ENCODE measurements around the gene CLSTN2.

The CLSTN2 gene

DNA sequence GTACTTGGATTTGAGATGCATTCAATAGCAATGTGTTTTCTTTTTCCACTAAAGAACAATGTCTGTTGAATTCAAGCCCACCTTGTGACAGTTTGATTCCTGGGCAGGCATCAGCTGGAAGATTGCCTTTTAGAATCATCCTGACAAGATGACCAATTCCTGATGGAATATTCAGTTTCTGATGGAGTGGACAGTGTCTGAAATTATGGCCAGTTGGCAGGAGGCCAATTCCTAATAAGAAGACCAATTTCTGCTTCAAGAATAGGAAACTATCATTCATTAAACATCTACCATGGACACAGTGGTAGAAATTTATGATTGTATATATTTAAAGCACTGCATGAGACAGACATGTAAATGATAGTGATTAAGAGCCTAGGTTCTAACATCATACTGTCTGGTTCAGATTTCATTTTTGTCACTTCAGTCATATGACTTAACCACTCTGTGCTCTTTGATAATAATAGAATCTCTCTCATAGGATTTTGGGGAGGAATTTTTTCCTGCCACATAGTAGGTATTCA is 133.6 kb downstream of the CLSTN2 start:
- TF ChIP-seq, protein P1, sequence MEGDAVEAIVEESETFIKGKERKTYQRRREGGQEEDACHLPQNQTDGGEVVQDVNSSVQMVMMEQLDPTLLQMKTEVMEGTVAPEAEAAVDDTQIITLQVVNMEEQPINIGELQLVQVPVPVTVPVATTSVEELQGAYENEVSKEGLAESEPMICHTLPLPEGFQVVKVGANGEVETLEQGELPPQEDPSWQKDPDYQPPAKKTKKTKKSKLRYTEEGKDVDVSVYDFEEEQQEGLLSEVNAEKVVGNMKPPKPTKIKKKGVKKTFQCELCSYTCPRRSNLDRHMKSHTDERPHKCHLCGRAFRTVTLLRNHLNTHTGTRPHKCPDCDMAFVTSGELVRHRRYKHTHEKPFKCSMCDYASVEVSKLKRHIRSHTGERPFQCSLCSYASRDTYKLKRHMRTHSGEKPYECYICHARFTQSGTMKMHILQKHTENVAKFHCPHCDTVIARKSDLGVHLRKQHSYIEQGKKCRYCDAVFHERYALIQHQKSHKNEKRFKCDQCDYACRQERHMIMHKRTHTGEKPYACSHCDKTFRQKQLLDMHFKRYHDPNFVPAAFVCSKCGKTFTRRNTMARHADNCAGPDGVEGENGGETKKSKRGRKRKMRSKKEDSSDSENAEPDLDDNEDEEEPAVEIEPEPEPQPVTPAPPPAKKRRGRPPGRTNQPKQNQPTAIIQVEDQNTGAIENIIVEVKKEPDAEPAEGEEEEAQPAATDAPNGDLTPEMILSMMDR (IDR thresholded peaks at IDR 0.05; ENCODE audit: low read depth, low read length): no peak
- no peak for DNase-seq (ENCODE audit: extremely low read depth, low read depth)

DNA sequence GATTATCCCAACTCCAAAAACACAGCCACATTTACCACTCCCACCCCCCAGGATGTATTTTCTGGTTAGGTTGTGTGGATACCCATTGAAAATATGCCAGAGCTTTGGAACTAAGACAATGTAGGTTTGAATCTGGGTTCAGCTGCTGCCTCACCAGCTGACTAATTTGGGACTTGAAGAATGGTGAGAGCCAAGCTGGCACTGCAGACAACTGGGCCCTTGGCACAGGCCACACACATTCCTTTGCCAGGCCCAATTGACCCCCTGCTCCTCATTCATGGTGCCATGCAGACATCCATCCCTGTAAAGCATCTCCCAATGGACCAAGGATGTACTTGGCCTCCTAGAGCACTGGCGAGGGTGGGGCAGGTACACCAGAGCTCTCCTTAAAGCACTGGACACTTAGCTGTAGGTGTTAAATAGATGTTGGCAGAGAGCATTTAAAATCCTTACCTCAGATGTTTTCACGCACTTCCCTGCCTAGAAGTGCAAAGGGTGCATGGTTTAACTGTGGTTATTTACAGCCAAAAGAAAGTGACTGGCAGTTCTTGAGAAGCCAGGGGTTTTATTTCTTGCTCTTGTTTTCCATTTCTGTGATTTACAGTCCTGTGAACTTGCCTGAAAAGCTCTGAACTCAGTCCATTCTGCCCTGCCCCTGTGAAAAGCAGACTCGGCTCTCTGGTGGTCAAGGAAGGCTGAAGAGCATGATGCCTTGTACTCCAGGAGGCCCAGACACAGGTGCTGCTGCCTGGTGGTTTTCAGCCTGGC is 138.5 kb downstream of the CLSTN2 start:
- no peak for DNase-seq (ENCODE audit: extremely low read depth, low read depth)
- TF ChIP-seq, protein P1 (IDR thresholded peaks at IDR 0.05; ENCODE audit: low read depth, low read length): no peak

DNA sequence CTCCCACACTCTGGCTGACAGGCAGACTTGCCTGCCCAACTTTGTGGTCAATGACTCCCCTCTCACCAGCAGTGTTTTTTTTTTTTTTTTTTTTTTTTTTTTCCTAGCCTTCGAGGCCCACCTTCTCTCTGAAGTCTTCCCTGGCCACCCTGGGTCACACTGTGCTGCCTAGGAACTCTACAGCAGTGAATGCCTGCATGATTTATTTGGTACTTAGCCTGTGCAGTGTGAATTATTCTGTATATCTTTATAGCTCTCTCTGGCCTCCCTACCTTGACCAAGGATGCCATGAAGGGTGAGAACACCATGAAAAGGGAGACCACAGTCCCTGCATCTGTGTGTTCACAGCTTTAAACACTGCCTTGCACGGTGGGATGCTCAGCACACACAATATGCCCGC is 141.6 kb downstream of the CLSTN2 start:
- no peak for DNase-seq (ENCODE audit: extremely low read depth, low read depth)
- TF ChIP-seq, protein P1 (IDR thresholded peaks at IDR 0.05; ENCODE audit: low read depth, low read length): no peak

DNA sequence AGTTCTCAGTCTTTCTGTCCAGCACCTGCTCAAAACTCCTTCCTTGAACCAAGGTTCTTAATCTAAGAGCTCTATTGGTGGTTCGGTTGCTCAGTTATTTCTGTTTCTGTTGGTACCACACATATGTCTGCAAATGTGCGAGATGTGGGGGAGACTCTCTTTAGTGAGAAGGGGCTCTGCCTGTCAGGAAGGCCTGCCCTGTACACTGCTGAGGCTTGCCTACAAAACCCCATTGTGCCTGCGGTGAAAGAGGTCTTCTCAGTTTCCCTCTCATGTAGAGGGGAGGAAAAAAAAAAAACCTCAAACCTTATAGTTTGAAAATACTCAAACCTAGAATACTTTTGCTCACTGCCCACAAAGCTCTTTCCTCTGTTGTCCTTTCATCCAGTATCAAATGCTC is 142.4 kb downstream of the CLSTN2 start:
- TF ChIP-seq, protein P1 (IDR thresholded peaks at IDR 0.05; ENCODE audit: low read depth, low read length): no peak

DNA sequence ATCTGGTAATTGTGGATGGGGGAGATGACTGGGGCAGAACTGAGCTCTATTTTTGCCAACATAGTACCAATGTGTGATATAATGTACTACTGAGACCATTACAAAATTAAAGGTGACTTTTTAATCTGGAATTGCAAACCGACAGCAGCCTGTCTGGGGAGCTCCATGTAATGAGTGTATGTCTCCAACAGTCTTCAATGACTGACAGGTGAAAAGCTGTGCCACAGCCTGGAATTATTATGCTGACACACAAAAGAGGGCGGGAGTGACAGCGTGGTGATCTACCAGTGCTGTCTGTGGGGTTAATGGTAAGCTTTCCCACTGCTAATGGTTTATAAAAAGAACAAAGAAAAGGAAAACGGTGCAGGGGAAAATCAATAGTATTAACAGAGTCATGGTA is 143.4 kb downstream of the CLSTN2 start:
- TF ChIP-seq, protein P1 (IDR thresholded peaks at IDR 0.05; ENCODE audit: low read depth, low read length): no peak

More for the DNA sequence above, 142.4 kb downstream of the CLSTN2 start:
- no peak for DNase-seq (ENCODE audit: extremely low read depth, low read depth)

DNA sequence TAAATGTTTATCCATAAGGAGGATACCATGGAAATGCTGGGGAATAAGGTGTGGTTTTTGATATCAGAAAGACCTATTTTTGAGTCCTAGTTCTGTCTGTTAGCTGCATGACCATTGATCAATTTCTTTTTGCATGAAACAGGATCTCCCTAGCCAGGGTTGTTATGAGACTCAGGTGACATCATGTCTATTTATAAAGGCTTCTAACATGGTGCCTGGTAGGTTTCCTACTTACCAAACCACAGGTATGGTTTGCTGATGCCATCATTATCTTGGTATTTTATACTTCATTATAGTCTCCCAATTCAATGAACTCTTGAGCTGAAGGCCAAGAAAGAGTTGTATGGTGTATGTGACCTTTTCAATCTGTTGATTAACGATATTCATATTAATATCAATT is 144.0 kb downstream of the CLSTN2 start:
- TF ChIP-seq, protein P1 (IDR thresholded peaks at IDR 0.05; ENCODE audit: low read depth, low read length): no peak
- DNase-seq (ENCODE audit: extremely low read depth, low read depth): no peak

More for the DNA sequence above, 143.4 kb downstream of the CLSTN2 start:
- DNase-seq (ENCODE audit: extremely low read depth, low read depth): no peak

DNA sequence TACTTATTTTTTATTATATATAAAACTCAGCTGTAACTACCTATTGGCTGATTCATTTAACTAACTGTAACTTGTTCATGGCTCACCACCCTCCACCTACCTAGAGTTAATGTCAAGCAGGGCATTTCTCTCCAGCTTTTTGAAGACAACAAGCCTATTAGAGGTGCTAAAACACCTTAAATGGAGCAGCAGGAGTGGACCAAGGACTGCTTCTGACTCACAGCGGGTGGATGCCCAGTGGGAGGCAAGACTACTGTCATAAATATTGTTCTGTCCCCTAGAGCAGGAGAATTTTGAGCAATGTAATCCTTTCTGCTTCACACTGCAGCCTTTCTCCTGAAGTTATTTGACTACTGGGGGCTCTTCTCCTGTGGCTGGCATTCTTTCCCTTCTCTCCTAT is 146.9 kb downstream of the CLSTN2 start:
- no peak for DNase-seq (ENCODE audit: extremely low read depth, low read depth)
- TF ChIP-seq, protein P1 (IDR thresholded peaks at IDR 0.05; ENCODE audit: low read depth, low read length): no peak
